Rectal smooth muscle tissue (tissue), 1 donor: ENCODE measurements around the gene GAS7.

Source experiments
- H3K27ac ChIP-seq: one replicate; pipeline ENCODE4 v1.7.0; 2013; ENCODE audit warnings: low read depth, low read length, inconsistent platforms
- H3K27me3 ChIP-seq: one replicate; pipeline ENCODE4 v1.7.0; 2013; ENCODE audit warnings: low read length; ENCODE audit not compliant: control insufficient read depth, insufficient read depth
- H3K36me3 ChIP-seq: one replicate; pipeline ENCODE4 v1.7.0; 2013; ENCODE audit warnings: low read length; ENCODE audit not compliant: control insufficient read depth, insufficient read depth
- H3K4me1 ChIP-seq: one replicate; pipeline ENCODE4 v1.7.0; 2013; ENCODE audit warnings: low read length; ENCODE audit not compliant: control insufficient read depth, insufficient read depth
- H3K4me3 ChIP-seq: one replicate; pipeline ENCODE4 v1.7.0; 2013; ENCODE audit warnings: low read length
- H3K9ac ChIP-seq: one replicate; pipeline ENCODE4 v1.7.0; 2013; ENCODE audit warnings: low read length

GAS7 gene

GRCh38 chr17:10088444-10088843 lies 110.0 kb downstream of the GAS7 start:
- H3K27ac ChIP-seq: no peak overlapping the region
- no peaks in the 10 kb centered on the region for H3K27me3 ChIP-seq
- no peaks in the 10 kb centered on the region for H3K36me3 ChIP-seq
- H3K4me1 ChIP-seq: peaks cover 33% of the 10 kb centered on the region
- no peak overlapping the region for H3K9ac ChIP-seq
- no peak overlapping the region for H3K4me3 ChIP-seq

GRCh38 chr17:10087355-10087754 lies 111.1 kb downstream of the GAS7 start:
- no peaks in the 10 kb centered on the region for H3K36me3 ChIP-seq
- H3K27ac ChIP-seq: no peak overlapping the region
- no peak overlapping the region for H3K9ac ChIP-seq
- H3K27me3 ChIP-seq: no peaks in the 10 kb centered on the region
- no peak overlapping the region for H3K4me3 ChIP-seq
- peaks cover 33% of the 10 kb centered on the region for H3K4me1 ChIP-seq

GRCh38 chr17:10083864-10084263 lies 114.5 kb downstream of the GAS7 start:
- H3K4me1 ChIP-seq: peaks cover 22% of the 10 kb centered on the region
- H3K36me3 ChIP-seq: no peaks in the 10 kb centered on the region

GRCh38 chr17:10082795-10083194 lies 115.6 kb downstream of the GAS7 start:
- no peaks in the 10 kb centered on the region for H3K27me3 ChIP-seq
- peaks cover 17% of the 10 kb centered on the region for H3K4me1 ChIP-seq
- H3K36me3 ChIP-seq: no peaks in the 10 kb centered on the region
- H3K27ac ChIP-seq: no peak overlapping the region
- no peak overlapping the region for H3K9ac ChIP-seq
- no peak overlapping the region for H3K4me3 ChIP-seq

More at GRCh38 chr17:10083864-10084263, 114.5 kb downstream of the GAS7 start:
- no peak overlapping the region for H3K9ac ChIP-seq
- no peak overlapping the region for H3K27ac ChIP-seq
- H3K27me3 ChIP-seq: no peaks in the 10 kb centered on the region
- H3K4me3 ChIP-seq: no peak overlapping the region

- Histone ChIP-seq H3K9ac (no peak overlapping the region), H3K36me3 (no peaks in the 10 kb centered on the region), H3K27me3 (no peaks in the 10 kb centered on the region), H3K4me3 (no peak overlapping the region), H3K27ac (no peak overlapping the region), H3K4me1 (peaks cover 10% of the 10 kb centered on the region)
Observed at GRCh38 chr17:10081571-10082169, 116.7 kb downstream of the GAS7 start.

GRCh38 chr17:10077561-10078299 lies 120.7 kb downstream of the GAS7 start:
- no peaks in the 10 kb centered on the region for H3K4me1 ChIP-seq
- no peak overlapping the region for H3K27ac ChIP-seq
- no peaks in the 10 kb centered on the region for H3K27me3 ChIP-seq
- no peaks in the 10 kb centered on the region for H3K36me3 ChIP-seq
- no peak overlapping the region for H3K4me3 ChIP-seq
- no peak overlapping the region for H3K9ac ChIP-seq

GRCh38 chr17:10075919-10076318 lies 122.5 kb downstream of the GAS7 start:
- no peak overlapping the region for H3K9ac ChIP-seq
- no peak overlapping the region for H3K27ac ChIP-seq
- no peak overlapping the region for H3K4me3 ChIP-seq
- H3K27me3 ChIP-seq: no peaks in the 10 kb centered on the region
- H3K4me1 ChIP-seq: no peaks in the 10 kb centered on the region
- no peaks in the 10 kb centered on the region for H3K36me3 ChIP-seq

- H3K4me3 ChIP-seq: no peak overlapping the region
- no peak overlapping the region for H3K9ac ChIP-seq
- no peaks in the 10 kb centered on the region for H3K27me3 ChIP-seq
- no peaks in the 10 kb centered on the region for H3K36me3 ChIP-seq
- no peaks in the 10 kb centered on the region for H3K4me1 ChIP-seq
- no peak overlapping the region for H3K27ac ChIP-seq
Observed at GRCh38 chr17:10073941-10074340, 124.5 kb downstream of the GAS7 start.

GRCh38 chr17:10072556-10073425 lies 125.6 kb downstream of the GAS7 start:
- H3K27ac ChIP-seq: no peak overlapping the region
- H3K27me3 ChIP-seq: no peaks in the 10 kb centered on the region
- H3K4me1 ChIP-seq: no peaks in the 10 kb centered on the region
- no peak overlapping the region for H3K9ac ChIP-seq
- H3K36me3 ChIP-seq: no peaks in the 10 kb centered on the region
- H3K4me3 ChIP-seq: no peak overlapping the region

GRCh38 chr17:10072086-10072485 lies 126.3 kb downstream of the GAS7 start:
- no peaks in the 10 kb centered on the region for H3K27me3 ChIP-seq
- no peak overlapping the region for H3K9ac ChIP-seq
- no peak overlapping the region for H3K27ac ChIP-seq
- no peaks in the 10 kb centered on the region for H3K4me1 ChIP-seq
- H3K36me3 ChIP-seq: no peaks in the 10 kb centered on the region
- H3K4me3 ChIP-seq: no peak overlapping the region

- Histone ChIP-seq H3K36me3 (no peaks in the 10 kb centered on the region), H3K4me1 (no peaks in the 10 kb centered on the region), H3K27me3 (no peaks in the 10 kb centered on the region), H3K4me3 (no peak overlapping the region), H3K27ac (no peak overlapping the region), H3K9ac (no peak overlapping the region)
Observed at GRCh38 chr17:10071141-10071540, 127.3 kb downstream of the GAS7 start.

- no peak overlapping the region for H3K4me3 ChIP-seq
- H3K9ac ChIP-seq: no peak overlapping the region
- no peaks in the 10 kb centered on the region for H3K4me1 ChIP-seq
- H3K27ac ChIP-seq: no peak overlapping the region
- no peaks in the 10 kb centered on the region for H3K27me3 ChIP-seq
- H3K36me3 ChIP-seq: no peaks in the 10 kb centered on the region
Observed at GRCh38 chr17:10070690-10071089, 127.7 kb downstream of the GAS7 start.
